ENCODE results near the gene PILRA.
A peak's percentile ranks its signal among the peaks of the same experiment; 100 is the strongest.
"Not testable (repeated sequence)": the region's sequence is repeated elsewhere in the genome, so short reads cannot be mapped to it uniquely, and the experiment has no call there.

PILRA gene

GRCh38 chr7:100335566-100336466 is 37.5 kb upstream of the PILRA start:
- not testable (repeated sequence) for H2BK120ac ChIP-seq (ENCODE audit: low read depth, low read length); H3K27me3 ChIP-seq (ENCODE audit: control insufficient read depth in 3 of 3, insufficient read depth in 3 of 3, low read depth in 1 of 3, low read length in 3 of 3); H3K79me1 ChIP-seq (ENCODE audit: low read depth, low read length); H3K14ac ChIP-seq (ENCODE audit: low read length); H2BK15ac ChIP-seq (ENCODE audit: low read length); H4K8ac ChIP-seq (ENCODE audit: low read depth, low read length); H2AK5ac ChIP-seq (ENCODE audit: low read depth, low read length); H3K4ac ChIP-seq (ENCODE audit: low read length); H3K4me1 ChIP-seq (ENCODE audit: control insufficient read depth in 2 of 2, insufficient read depth in 1 of 2, low read depth in 1 of 2, low read length in 2 of 2); H2BK12ac ChIP-seq (ENCODE audit: low read length); H3K9me3 ChIP-seq (replicated peaks in 1 of 2; ENCODE audit: control insufficient read depth in 2 of 2, insufficient read depth in 1 of 2, low read depth in 1 of 2, low read length in 2 of 2); H4K91ac ChIP-seq (ENCODE audit: low read depth, low read length, poor library complexity)
- DNase-seq (ENCODE audit: low spot score): peak; percentile 90
- Histone ChIP-seq H3K23ac (ENCODE audit: low read depth, low read length, poor library complexity) (peak overlapping the region; percentile 93), H3K9ac (ENCODE audit: low read depth, low read length, poor library complexity) (peak overlapping the region; percentile 90), H2BK5ac (ENCODE audit: low read length) (peak overlapping the region; percentile 53), H3K27ac (replicated peaks; ENCODE audit: low read length) (peak overlapping the region; percentile 85), H3K18ac (ENCODE audit: low read length) (peak overlapping the region; percentile 95), H3K4me3 (ENCODE audit: low read length in 2 of 2) (peak overlapping the region; percentile 66 to 99), H2AFZ (ENCODE audit: low read length) (peak overlapping the region; percentile 94), H3K36me3 (replicated peaks in 1 of 2; ENCODE audit: control insufficient read depth in 2 of 2, insufficient read depth in 2 of 2, low read length in 2 of 2) (peaks cover 0 to 23% of the 10 kb centered on the region in 2 donors), H3K4me2 (ENCODE audit: insufficient read depth, low read length, poor library complexity, severe bottlenecking) (peak overlapping the region; percentile 45)
- WGBS, 2 donors (ENCODE audit: extremely low coverage in 2 of 2, insufficient read length in 2 of 2, insufficient replicate concordance in 1 of 2): no CpG with 5 or more reads among the region's 85 CpGs

GRCh38 chr7:100338083-100338696 is 35.1 kb upstream of the PILRA start:
- not testable (repeated sequence) for H3K27me3 ChIP-seq (ENCODE audit: control insufficient read depth in 3 of 3, insufficient read depth in 3 of 3, low read depth in 1 of 3, low read length in 3 of 3); H3K4ac ChIP-seq (ENCODE audit: low read length); H3K4me3 ChIP-seq (ENCODE audit: low read length in 2 of 2); H2BK120ac ChIP-seq (ENCODE audit: low read depth, low read length); DNase-seq (ENCODE audit: low spot score); H4K8ac ChIP-seq (ENCODE audit: low read depth, low read length); H2BK5ac ChIP-seq (ENCODE audit: low read length); H4K91ac ChIP-seq (ENCODE audit: low read depth, low read length, poor library complexity); H2AFZ ChIP-seq (ENCODE audit: low read length); H2AK5ac ChIP-seq (ENCODE audit: low read depth, low read length); H3K4me1 ChIP-seq (ENCODE audit: control insufficient read depth in 2 of 2, insufficient read depth in 1 of 2, low read depth in 1 of 2, low read length in 2 of 2); H3K27ac ChIP-seq (replicated peaks; ENCODE audit: low read length); H2BK12ac ChIP-seq (ENCODE audit: low read length); H3K4me2 ChIP-seq (ENCODE audit: insufficient read depth, low read length, poor library complexity, severe bottlenecking); H3K18ac ChIP-seq (ENCODE audit: low read length); H3K14ac ChIP-seq (ENCODE audit: low read length); H3K23ac ChIP-seq (ENCODE audit: low read depth, low read length, poor library complexity); H3K79me1 ChIP-seq (ENCODE audit: low read depth, low read length); H2BK15ac ChIP-seq (ENCODE audit: low read length); H3K9ac ChIP-seq (ENCODE audit: low read depth, low read length, poor library complexity); H3K9me3 ChIP-seq (replicated peaks in 1 of 2; ENCODE audit: control insufficient read depth in 2 of 2, insufficient read depth in 1 of 2, low read depth in 1 of 2, low read length in 2 of 2)
- WGBS, 2 donors (ENCODE audit: extremely low coverage in 2 of 2, insufficient read length in 2 of 2, insufficient replicate concordance in 1 of 2): no CpG with 5 or more reads among the region's 15 CpGs
- H3K36me3 ChIP-seq (replicated peaks in 1 of 2; ENCODE audit: control insufficient read depth in 2 of 2, insufficient read depth in 2 of 2, low read length in 2 of 2): peaks cover 4 to 41% of the 10 kb centered on the region in 2 donors

- H3K4me1 ChIP-seq (ENCODE audit: control insufficient read depth in 2 of 2, insufficient read depth in 1 of 2, low read depth in 1 of 2, low read length in 2 of 2); H2BK120ac ChIP-seq (ENCODE audit: low read depth, low read length); H3K18ac ChIP-seq (ENCODE audit: low read length); H3K4me2 ChIP-seq (ENCODE audit: insufficient read depth, low read length, poor library complexity, severe bottlenecking); H2AFZ ChIP-seq (ENCODE audit: low read length); H3K14ac ChIP-seq (ENCODE audit: low read length); H3K9me3 ChIP-seq (replicated peaks in 1 of 2; ENCODE audit: control insufficient read depth in 2 of 2, insufficient read depth in 1 of 2, low read depth in 1 of 2, low read length in 2 of 2); H4K8ac ChIP-seq (ENCODE audit: low read depth, low read length); H3K27ac ChIP-seq (replicated peaks; ENCODE audit: low read length); H2AK5ac ChIP-seq (ENCODE audit: low read depth, low read length); H3K27me3 ChIP-seq (ENCODE audit: control insufficient read depth in 3 of 3, insufficient read depth in 3 of 3, low read depth in 1 of 3, low read length in 3 of 3); H2BK12ac ChIP-seq (ENCODE audit: low read length); DNase-seq (ENCODE audit: low spot score); H2BK5ac ChIP-seq (ENCODE audit: low read length); H4K91ac ChIP-seq (ENCODE audit: low read depth, low read length, poor library complexity); H3K23ac ChIP-seq (ENCODE audit: low read depth, low read length, poor library complexity); H3K79me1 ChIP-seq (ENCODE audit: low read depth, low read length); H2BK15ac ChIP-seq (ENCODE audit: low read length); H3K4me3 ChIP-seq (ENCODE audit: low read length in 2 of 2); H3K4ac ChIP-seq (ENCODE audit: low read length); H3K9ac ChIP-seq (ENCODE audit: low read depth, low read length, poor library complexity): not testable (repeated sequence)
- peaks cover 4 to 49% of the 10 kb centered on the region in 2 donors for H3K36me3 ChIP-seq (replicated peaks in 1 of 2; ENCODE audit: control insufficient read depth in 2 of 2, insufficient read depth in 2 of 2, low read length in 2 of 2)
- no CpG with 5 or more reads among the region's 6 CpGs for WGBS, 2 donors (ENCODE audit: extremely low coverage in 2 of 2, insufficient read length in 2 of 2, insufficient replicate concordance in 1 of 2)
These were observed 32.0 kb upstream of the PILRA start for GRCh38 chr7:100341286-100341685.

- Histone ChIP-seq H3K4me1 (ENCODE audit: control insufficient read depth in 2 of 2, insufficient read depth in 1 of 2, low read depth in 1 of 2, low read length in 2 of 2) (peaks cover 0 to 9% of the 10 kb centered on the region in 2 donors), H3K79me1 (ENCODE audit: low read depth, low read length) (peaks cover 2% of the 10 kb centered on the region), H3K14ac (ENCODE audit: low read length) (no peak overlapping the region), H4K8ac (ENCODE audit: low read depth, low read length) (no peak overlapping the region), H2AFZ (ENCODE audit: low read length) (no peak overlapping the region), H3K4me2 (ENCODE audit: insufficient read depth, low read length, poor library complexity, severe bottlenecking) (no peak overlapping the region), H2AK5ac (ENCODE audit: low read depth, low read length) (no peak overlapping the region), H3K18ac (ENCODE audit: low read length) (no peak overlapping the region), H3K27me3 (ENCODE audit: control insufficient read depth in 3 of 3, insufficient read depth in 3 of 3, low read depth in 1 of 3, low read length in 3 of 3) (no peaks in the 10 kb centered on the region), H2BK120ac (ENCODE audit: low read depth, low read length) (no peak overlapping the region), H3K27ac (replicated peaks; ENCODE audit: low read length) (no peak overlapping the region), H3K4me3 (ENCODE audit: low read length in 2 of 2) (no peak overlapping the region), H3K23ac (ENCODE audit: low read depth, low read length, poor library complexity) (no peak overlapping the region), H3K4ac (ENCODE audit: low read length) (no peak overlapping the region), H3K36me3 (replicated peaks in 1 of 2; ENCODE audit: control insufficient read depth in 2 of 2, insufficient read depth in 2 of 2, low read length in 2 of 2) (peaks cover 17 to 59% of the 10 kb centered on the region in 2 donors), H2BK5ac (ENCODE audit: low read length) (no peak overlapping the region), H2BK15ac (ENCODE audit: low read length) (no peak overlapping the region), H4K91ac (ENCODE audit: low read depth, low read length, poor library complexity) (no peak overlapping the region), H3K9me3 (replicated peaks in 1 of 2; ENCODE audit: control insufficient read depth in 2 of 2, insufficient read depth in 1 of 2, low read depth in 1 of 2, low read length in 2 of 2) (no peaks in the 10 kb centered on the region), H3K9ac (ENCODE audit: low read depth, low read length, poor library complexity) (no peak overlapping the region), H2BK12ac (ENCODE audit: low read length) (no peak overlapping the region)
- DNase-seq (ENCODE audit: low spot score): no peak
- WGBS, 2 donors (ENCODE audit: extremely low coverage in 2 of 2, insufficient read length in 2 of 2, insufficient replicate concordance in 1 of 2): no CpG with 5 or more reads among the region's 6 CpGs
These were observed 30.5 kb upstream of the PILRA start for GRCh38 chr7:100342765-100343164.
